Ishikawa (cell line): ENCODE data around the gene GRK5.

Source experiments
- CEBPB ChIP-seq: IDR thresholded peaks from 2 replicates; pipeline ENCODE4 v1.6.1; 2012
- CREB1 ChIP-seq: IDR thresholded peaks from 2 replicates; pipeline ENCODE4 v1.6.1; 2012; ENCODE audit warnings: low read depth
- EGR1 ChIP-seq: IDR thresholded peaks from 2 replicates; pipeline ENCODE4 v1.6.1; 2012
- EP300 ChIP-seq: IDR thresholded peaks from 2 replicates; pipeline ENCODE4 v1.6.1; 2012; ENCODE audit warnings: borderline replicate concordance
- FOXM1 ChIP-seq: IDR thresholded peaks from 2 replicates; pipeline ENCODE4 v1.6.1; 2012; ENCODE audit warnings: low read depth, borderline replicate concordance
- NFIC ChIP-seq: IDR thresholded peaks from 2 replicates; pipeline ENCODE4 v1.6.1; 2012
- RAD21 ChIP-seq: IDR thresholded peaks from 2 replicates; pipeline ENCODE4 v1.6.1; 2012; ENCODE audit warnings: low read depth
- TAF1 ChIP-seq: IDR thresholded peaks from 2 replicates; pipeline ENCODE4 v1.6.1; 2012; ENCODE audit warnings: low read depth, mild to moderate bottlenecking
- TCF12 ChIP-seq: IDR thresholded peaks from 2 replicates; pipeline ENCODE4 v1.6.1; 2012; ENCODE audit warnings: low read depth
- TEAD4 ChIP-seq: IDR thresholded peaks from 2 replicates; pipeline ENCODE4 v1.6.1; 2012
- YY1 ChIP-seq: IDR thresholded peaks from 2 replicates; pipeline ENCODE4 v1.6.1; 2012; ENCODE audit warnings: low read depth
- ZBTB7A ChIP-seq: IDR thresholded peaks from 2 replicates; pipeline ENCODE4 v1.6.1; 2012; ENCODE audit warnings: low read depth
- TF ChIP-seq, protein P1 (sequence below): IDR thresholded peaks from 2 replicates; pipeline ENCODE4 v1.6.1; 2012; ENCODE audit warnings: low read depth, mild to moderate bottlenecking
- TF ChIP-seq, protein P2 (sequence below): IDR thresholded peaks from 2 replicates; pipeline ENCODE4 v1.6.1; 2012
- TF ChIP-seq, protein P3 (sequence below): IDR thresholded peaks from 2 replicates; pipeline ENCODE4 v1.6.1; 2012

Gene GRK5

DNA sequence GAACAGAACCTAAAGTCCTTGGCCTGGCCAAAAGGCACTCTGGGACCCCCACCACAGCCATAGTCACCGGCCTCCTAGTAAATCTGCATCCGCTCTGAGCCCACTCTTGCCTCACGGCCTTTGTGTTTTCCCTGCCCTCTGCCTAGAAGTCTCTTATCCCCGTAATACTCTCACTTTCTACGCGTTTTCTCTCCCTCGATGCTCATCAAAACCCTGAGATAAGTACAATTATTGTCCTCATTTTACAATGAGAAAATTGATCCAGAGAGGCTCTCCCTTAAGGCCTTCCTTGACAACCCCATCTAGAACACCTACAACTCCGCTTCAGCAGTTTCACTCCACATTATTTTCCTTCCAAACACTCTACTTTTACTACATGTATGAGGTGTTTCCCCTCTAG lies 40.3 kb upstream of the GRK5 start:
- TF ChIP-seq EP300 (no peak), RAD21 (no peak), CREB1 (no peak), YY1 (no peak), EGR1 (no peak), FOXM1 (no peak)

DNA sequence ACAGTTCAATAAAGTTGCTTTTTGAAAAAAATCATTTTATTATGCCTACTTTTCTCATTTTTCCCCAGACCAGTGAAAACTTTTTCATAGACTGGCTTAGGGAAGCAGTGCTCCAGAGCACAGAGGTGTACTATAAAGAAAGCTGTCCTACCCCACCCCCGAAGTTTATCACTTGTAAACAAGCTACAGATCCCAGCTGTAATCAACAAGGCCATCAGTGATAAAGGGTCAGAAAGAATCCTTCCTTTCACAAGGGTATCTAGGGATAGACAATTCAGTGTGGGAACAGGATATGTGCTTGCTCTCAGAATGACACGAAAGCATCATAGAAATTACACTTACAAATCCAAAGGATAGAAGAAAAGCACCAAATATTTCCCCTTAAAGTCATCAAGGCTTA lies 33.3 kb upstream of the GRK5 start:
- TF ChIP-seq RAD21 (no peak), TAF1 (no peak), TEAD4 (no peak), CREB1 (no peak), FOXM1 (no peak), NFIC (no peak), EP300 (no peak), TCF12 (no peak), CEBPB (no peak), ZBTB7A (no peak), YY1 (no peak)
- TF ChIP-seq, protein P1, sequence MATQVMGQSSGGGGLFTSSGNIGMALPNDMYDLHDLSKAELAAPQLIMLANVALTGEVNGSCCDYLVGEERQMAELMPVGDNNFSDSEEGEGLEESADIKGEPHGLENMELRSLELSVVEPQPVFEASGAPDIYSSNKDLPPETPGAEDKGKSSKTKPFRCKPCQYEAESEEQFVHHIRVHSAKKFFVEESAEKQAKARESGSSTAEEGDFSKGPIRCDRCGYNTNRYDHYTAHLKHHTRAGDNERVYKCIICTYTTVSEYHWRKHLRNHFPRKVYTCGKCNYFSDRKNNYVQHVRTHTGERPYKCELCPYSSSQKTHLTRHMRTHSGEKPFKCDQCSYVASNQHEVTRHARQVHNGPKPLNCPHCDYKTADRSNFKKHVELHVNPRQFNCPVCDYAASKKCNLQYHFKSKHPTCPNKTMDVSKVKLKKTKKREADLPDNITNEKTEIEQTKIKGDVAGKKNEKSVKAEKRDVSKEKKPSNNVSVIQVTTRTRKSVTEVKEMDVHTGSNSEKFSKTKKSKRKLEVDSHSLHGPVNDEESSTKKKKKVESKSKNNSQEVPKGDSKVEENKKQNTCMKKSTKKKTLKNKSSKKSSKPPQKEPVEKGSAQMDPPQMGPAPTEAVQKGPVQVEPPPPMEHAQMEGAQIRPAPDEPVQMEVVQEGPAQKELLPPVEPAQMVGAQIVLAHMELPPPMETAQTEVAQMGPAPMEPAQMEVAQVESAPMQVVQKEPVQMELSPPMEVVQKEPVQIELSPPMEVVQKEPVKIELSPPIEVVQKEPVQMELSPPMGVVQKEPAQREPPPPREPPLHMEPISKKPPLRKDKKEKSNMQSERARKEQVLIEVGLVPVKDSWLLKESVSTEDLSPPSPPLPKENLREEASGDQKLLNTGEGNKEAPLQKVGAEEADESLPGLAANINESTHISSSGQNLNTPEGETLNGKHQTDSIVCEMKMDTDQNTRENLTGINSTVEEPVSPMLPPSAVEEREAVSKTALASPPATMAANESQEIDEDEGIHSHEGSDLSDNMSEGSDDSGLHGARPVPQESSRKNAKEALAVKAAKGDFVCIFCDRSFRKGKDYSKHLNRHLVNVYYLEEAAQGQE, result no peak
- TF ChIP-seq, protein P2, sequence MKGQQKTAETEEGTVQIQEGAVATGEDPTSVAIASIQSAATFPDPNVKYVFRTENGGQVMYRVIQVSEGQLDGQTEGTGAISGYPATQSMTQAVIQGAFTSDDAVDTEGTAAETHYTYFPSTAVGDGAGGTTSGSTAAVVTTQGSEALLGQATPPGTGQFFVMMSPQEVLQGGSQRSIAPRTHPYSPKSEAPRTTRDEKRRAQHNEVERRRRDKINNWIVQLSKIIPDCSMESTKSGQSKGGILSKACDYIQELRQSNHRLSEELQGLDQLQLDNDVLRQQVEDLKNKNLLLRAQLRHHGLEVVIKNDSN, result no peak
- TF ChIP-seq, protein P3, sequence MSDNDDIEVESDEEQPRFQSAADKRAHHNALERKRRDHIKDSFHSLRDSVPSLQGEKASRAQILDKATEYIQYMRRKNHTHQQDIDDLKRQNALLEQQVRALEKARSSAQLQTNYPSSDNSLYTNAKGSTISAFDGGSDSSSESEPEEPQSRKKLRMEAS, result no peak

DNA sequence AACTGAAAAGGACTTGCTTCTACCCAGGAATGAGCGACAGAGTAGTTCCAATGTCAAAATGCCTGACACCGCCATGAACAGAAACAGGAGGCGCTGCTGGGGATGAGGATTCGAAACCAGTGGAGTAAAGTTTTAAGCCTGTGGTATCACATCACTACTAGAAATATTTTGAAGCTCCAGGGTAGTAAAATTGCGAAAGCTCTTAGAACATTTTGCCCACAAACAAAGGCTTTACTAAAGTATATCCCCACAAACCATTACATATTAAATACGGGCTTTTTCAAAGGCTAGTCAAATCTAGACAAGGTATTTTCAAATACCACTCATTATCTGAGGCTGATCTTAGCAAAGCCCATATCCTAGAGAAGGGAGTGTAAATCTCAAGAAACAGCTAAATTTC lies 31.2 kb upstream of the GRK5 start:
- TF ChIP-seq, protein P2, result no peak
- TF ChIP-seq TEAD4 (no peak), NFIC (no peak), RAD21 (no peak), EP300 (no peak), EGR1 (no peak), CEBPB (no peak), ZBTB7A (no peak), FOXM1 (no peak), TCF12 (no peak), TAF1 (no peak), YY1 (no peak), CREB1 (no peak)
- TF ChIP-seq, protein P1, result no peak
- TF ChIP-seq, protein P3, result no peak

DNA sequence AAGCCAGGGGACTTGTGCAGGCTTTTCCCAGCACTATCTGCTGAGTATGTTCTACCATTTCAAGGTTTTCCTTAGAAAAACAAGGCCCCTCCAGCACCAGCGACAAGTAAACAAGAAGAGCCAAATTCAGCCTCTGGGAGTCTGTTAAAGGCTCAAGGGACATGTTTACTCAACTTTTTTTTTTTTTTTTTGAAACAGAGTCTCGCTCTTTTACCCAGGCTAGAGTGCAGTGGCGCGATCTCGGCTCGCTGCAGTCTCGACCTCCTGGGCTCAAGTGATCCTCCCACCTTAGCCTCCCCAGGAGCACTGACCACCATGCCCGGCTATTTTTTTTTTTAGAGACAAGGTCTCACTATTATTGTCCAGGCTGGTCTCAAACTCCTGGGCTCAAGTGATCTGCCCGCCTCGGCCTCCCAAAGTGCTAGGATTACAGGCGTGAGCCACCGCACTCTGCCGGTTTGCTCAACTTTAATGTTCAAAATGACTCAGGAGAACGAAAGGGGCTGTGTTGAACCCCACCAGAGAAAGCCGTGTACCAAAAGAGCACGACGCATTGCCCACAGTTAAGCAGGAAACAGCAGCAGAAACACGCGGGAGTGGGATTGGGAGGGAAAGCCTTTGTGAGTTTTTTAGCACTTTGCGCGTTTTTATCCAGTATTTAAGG lies 29.5 kb upstream of the GRK5 start:
- 0 out of 2 replicates have a peak, but pooled peaks have one; percentile 10 for TF ChIP-seq ZBTB7A
- TF ChIP-seq EP300, result no peak

DNA sequence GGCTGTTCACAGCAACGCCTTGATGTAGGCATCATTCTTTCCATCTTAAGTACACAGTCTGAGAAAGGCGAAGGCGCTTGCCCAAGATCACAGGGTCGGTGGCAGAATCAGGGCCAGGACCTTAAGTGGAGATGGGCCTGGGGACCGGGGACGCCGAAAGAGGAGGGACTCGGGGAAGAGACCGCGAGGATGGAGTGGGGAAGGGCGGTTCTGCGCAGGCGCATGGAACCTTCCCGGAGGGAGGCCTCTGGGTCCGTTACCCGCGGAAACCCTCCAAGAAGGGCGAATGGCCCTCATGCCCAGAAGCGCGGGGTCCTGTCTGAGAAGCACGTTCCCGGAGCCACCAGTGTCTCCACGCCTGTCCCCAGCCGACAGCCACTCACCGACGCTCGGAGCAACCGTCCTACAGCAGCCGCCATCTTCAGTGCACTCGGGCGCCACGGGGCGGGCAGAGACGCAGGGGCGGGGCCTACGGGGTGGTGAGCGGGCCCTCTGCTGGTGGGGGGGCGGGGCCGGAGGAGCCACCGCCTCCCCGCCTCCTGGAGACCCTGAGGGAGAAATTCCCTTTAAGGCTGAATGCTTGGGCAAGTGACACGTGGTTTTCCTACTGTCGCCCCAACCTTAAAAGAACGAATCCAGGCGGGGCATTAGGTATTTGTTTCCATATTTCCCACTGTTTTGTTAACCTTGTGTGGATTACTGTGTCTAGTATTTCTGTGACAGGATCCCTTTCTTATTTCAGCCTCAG lies 28.8 kb upstream of the GRK5 start, which contains the start of gene PRDX3:
TSS of gene PRDX3 (minus strand) at position 441 of the 748 bp plus-strand sequence. CDS start at position 419, 22 bp downstream.
- TF ChIP-seq TAF1 (peak; percentile 98), YY1 (peak; percentile 97), RAD21 (no peak), EGR1 (0 out of 2 replicates have a peak, but pooled peaks have one; percentile 21), TCF12 (peak; percentile 52), TEAD4 (peak; percentile 20; the same call in 1 of the 2 replicates)
- TF ChIP-seq, protein P2, result peak; percentile 75
- TF ChIP-seq, protein P3, result peak; percentile 60
- TF ChIP-seq, protein P1, result no peak
